Measurements from ENCODE around the gene GABRD. TPM values are rescaled to one million over a fixed set of nuclear protein-coding genes. Genes with fewer than 3 reads are reported as not detected.

Gene GABRD
- total and polyA plus RNA-seq, 2 of the 13 experiments (the other 11 are each of a cell fraction or from before 2014, with no cell fraction given) = not detected

GRCh38 chr1:1986451-1987141, 32.5 kb upstream of the GABRD start (continued):
- TF ChIP-seq PRDM10 (CRISPR knock-in tag; IDR thresholded peaks at IDR 0.05; ENCODE audit: low read depth) = no peak
- peak; percentile 38; the same call in 1 of the 2 replicates for TF ChIP-seq ZNF232 (CRISPR knock-in tag; IDR thresholded peaks at IDR 0.05; ENCODE audit: borderline replicate concordance)
- TF ChIP-seq ZNF703 (CRISPR knock-in tag; IDR thresholded peaks at IDR 0.05; ENCODE audit: borderline replicate concordance) = no peak
- peak; percentile 48; the same call in 1 of the 2 replicates for TF ChIP-seq NR1H2 (CRISPR knock-in tag; IDR thresholded peaks at IDR 0.05; ENCODE audit: borderline replicate concordance, low read depth)
- TF ChIP-seq SMAD1 (CRISPR knock-in tag; IDR thresholded peaks at IDR 0.05; ENCODE audit: borderline replicate concordance, low read depth) = peak; percentile 60; the same call in 1 of the 2 replicates
- 0 out of 2 replicates have a peak, but pooled peaks have one; percentile 33 for TF ChIP-seq ZNF678 (CRISPR knock-in tag; IDR thresholded peaks at IDR 0.05)
- TF ChIP-seq NR2C2 (CRISPR knock-in tag; IDR thresholded peaks at IDR 0.05; ENCODE audit: borderline replicate concordance) = 0 out of 2 replicates have a peak, but pooled peaks have one; percentile 21
- no peak; the same call in 1 of the 2 replicates for TF ChIP-seq ZNF720 (CRISPR knock-in tag; IDR thresholded peaks at IDR 0.05)
- TF ChIP-seq ERF (CRISPR knock-in tag; IDR thresholded peaks at IDR 0.05) = no peak
- peak; percentile 53; the same call in 1 of the 2 replicates for TF ChIP-seq TFDP2 (CRISPR knock-in tag; IDR thresholded peaks at IDR 0.05)
- 0 out of 2 replicates have a peak, but pooled peaks have one; percentile 35 for TF ChIP-seq HDAC2 (CRISPR knock-in tag; IDR thresholded peaks at IDR 0.05)
- TF ChIP-seq ZNF281 (CRISPR knock-in tag; IDR thresholded peaks at IDR 0.05; ENCODE audit: borderline replicate concordance) = no peak
- 0 out of 2 replicates have a peak, but pooled peaks have one; percentile 75 for TF ChIP-seq BCL3 (CRISPR knock-in tag; IDR thresholded peaks at IDR 0.05)
- 0 out of 2 replicates have a peak, but pooled peaks have one; percentile 29 for TF ChIP-seq ZNF616 (CRISPR knock-in tag; IDR thresholded peaks at IDR 0.05; ENCODE audit: low read depth)
- peak; percentile 42; the same call in 1 of the 2 replicates for TF ChIP-seq ZNF510 (CRISPR knock-in tag; IDR thresholded peaks at IDR 0.05; ENCODE audit: low read depth)
- TF ChIP-seq ZNF235 (CRISPR knock-in tag; IDR thresholded peaks at IDR 0.05; ENCODE audit: borderline replicate concordance) = no peak; the same call in 1 of the 2 replicates
- TF ChIP-seq ZNF441 (CRISPR knock-in tag; IDR thresholded peaks at IDR 0.05; ENCODE audit: borderline replicate concordance) = 0 out of 2 replicates have a peak, but pooled peaks have one; percentile 41
- peak; percentile 39; the same call in 1 of the 2 replicates for TF ChIP-seq DMAP1 (CRISPR knock-in tag; IDR thresholded peaks at IDR 0.05)

Measured in HepG2 (cell line).